Measurements from ENCODE around the gene FURIN.
A peak's percentile ranks its signal among the peaks of the same experiment; 100 is the strongest.
"Not testable (repeated sequence)": the region's sequence is repeated elsewhere in the genome, so short reads cannot be mapped to it uniquely, and the experiment has no call there.

The FURIN gene

GRCh38 chr15:90845201-90845949 is 23.0 kb upstream of the FURIN start:
- peak; percentile 85 to 97 for DNase-seq

GRCh38 chr15:90849424-90849823 is 19.0 kb upstream of the FURIN start:
- not testable (repeated sequence) for DNase-seq

- DNase-seq: no peak
Measured at GRCh38 chr15:90851114-90851513, 17.3 kb upstream of the FURIN start.

- no peak for DNase-seq
Measured at GRCh38 chr15:90851940-90852339, 16.4 kb upstream of the FURIN start.

GRCh38 chr15:90855139-90855538 is 13.2 kb upstream of the FURIN start:
- DNase-seq: peak in 1 of 2 donors; percentile 55

- DNase-seq: no peak
Measured at GRCh38 chr15:90857337-90857736, 11.1 kb upstream of the FURIN start.

- no peak for DNase-seq
Measured at GRCh38 chr15:90857883-90858443, 10.4 kb upstream of the FURIN start.

- DNase-seq: no peak
Measured at GRCh38 chr15:90859234-90860131, 8.9 kb upstream of the FURIN start.

- no peak for DNase-seq
Measured at GRCh38 chr15:90860450-90860849, 7.9 kb upstream of the FURIN start.

GRCh38 chr15:90860942-90861675 is 7.3 kb upstream of the FURIN start:
- DNase-seq: no peak

- DNase-seq: no peak
Measured at GRCh38 chr15:90862487-90862886, 5.9 kb upstream of the FURIN start.

GRCh38 chr15:90862964-90863778 is 5.2 kb upstream of the FURIN start:
- DNase-seq: peak; percentile 80 to 86

- no peak for DNase-seq
Measured at GRCh38 chr15:90863987-90864386, 4.4 kb upstream of the FURIN start.

- no peak for DNase-seq
Measured at GRCh38 chr15:90864507-90864906, 3.9 kb upstream of the FURIN start.

- no peak for DNase-seq
Measured at GRCh38 chr15:90865702-90866101, 2.7 kb upstream of the FURIN start.

- DNase-seq: no peak
Measured at GRCh38 chr15:90866161-90866715, 2.1 kb upstream of the FURIN start.

- no peak for DNase-seq
Measured at GRCh38 chr15:90866800-90867199, 1.6 kb upstream of the FURIN start.

- peak in 1 of 2 donors; percentile 57 for DNase-seq
Measured at GRCh38 chr15:90869140-90869541, 753 bp downstream of the FURIN start.

- peak; percentile 79 to 97 for DNase-seq
Measured at GRCh38 chr15:90869601-90870353, 1.4 kb downstream of the FURIN start.

- no peak for DNase-seq
Measured at GRCh38 chr15:90870354-90871138, 2.2 kb downstream of the FURIN start.

Measured in inflammatory macrophage treated with lipopolysaccharide for 1 hour (primary cell).